ENCODE data around the gene ARF6. TPM values are rescaled to one million over a fixed set of nuclear protein-coding genes. Genes with fewer than 3 reads are reported as not detected.
A peak's percentile ranks its signal among the peaks of the same experiment; 100 is the strongest.

ARF6 gene
- total RNA-seq, 1 experiment from 2014 or later = 88.8 TPM

- ATAC-seq (no peak), DNase-seq (ENCODE audit: low read depth, low spot score) (no peak)
- CTCF ChIA-PET = interaction anchor here (0.6 to 4.6 kb wide), 11 partner anchors 11 to 449 kb away, joined by 3 to 76 read pairs (median 5); partner anchors contain the start of genes ARF6, DMAC2L, L2HGDH and NEMF
- peak overlapping the region; percentile 98 for H3K4me2 ChIP-seq (ENCODE audit: low read length)
- POLR2A ChIA-PET = interaction anchor here (0.7 to 1.9 kb wide), 7 partner anchors 8 to 253 kb away, joined by 3 to 8 read pairs (median 3); partner anchors contain the start of genes ARF6, DNAAF2 and VCPKMT
- intact Hi-C loops (cut with micrococcal nuclease) = loop anchor here (2.0 to 10.0 kb wide), 4 partner anchors 139 to 669 kb away; partner anchors contain the start of genes DMAC2L, L2HGDH, MAP4K5 and SOS2
- no peak overlapping the region for H2AFZ ChIP-seq (ENCODE audit: low read depth, low read length, poor library complexity, severe bottlenecking)
- no peaks in the 10 kb centered on the region for H3K9me2 ChIP-seq (ENCODE audit: insufficient read depth)
- H3K4me1 ChIP-seq (ENCODE audit: control insufficient read depth in 1 of 2, insufficient read depth in 2 of 2, low read length in 2 of 2) = peaks cover 15 to 53% of the 10 kb centered on the region in 2 experiments; a peak in 3 of 4 replicates
- RAD21 ChIA-PET (ENCODE audit: low non-redundant PET in 1 of 2, low total read pairs in 2 of 2, uncharacterized antibody in 2 of 2, unreplicated experiment in 2 of 2) = no interaction called here
- TF ChIP-seq CEBPB (IDR thresholded peaks at IDR 0.05; ENCODE audit: low read depth) (peak; percentile 39; the same call in 1 of the 2 replicates), POLR2AphosphoS5 (IDR thresholded peaks at IDR 0.05; ENCODE audit: low read depth, low read length) (peak; percentile 60), ZNF274 (IDR thresholded peaks at IDR 0.05; ENCODE audit: low read depth, low read length) (no peak), SIN3A (IDR thresholded peaks at IDR 0.05; ENCODE audit: low read depth) (peak; percentile 22; the same call in 1 of the 2 replicates)
- peak overlapping the region; percentile 61 for H3K27ac ChIP-seq (ENCODE audit: low read depth, low read length)
- peak overlapping the region; percentile 93 for H3K9ac ChIP-seq (ENCODE audit: low read length)
- no peaks in the 10 kb centered on the region for H3K36me3 ChIP-seq (ENCODE audit: control insufficient read depth in 1 of 2, insufficient read depth in 2 of 2, low read length in 2 of 2)
- H3K27me3 ChIP-seq (ENCODE audit: insufficient read depth, low read length) = no peaks in the 10 kb centered on the region
- H3K4me3 ChIP-seq (replicated peaks in 1 of 2; ENCODE audit: low read depth in 1 of 2, low read length in 2 of 2) = peak overlapping the region; percentile 54 to 97
- no TSS peak for BruUV-seq (replicated peaks)
- no peaks in the 10 kb centered on the region for H4K20me1 ChIP-seq (ENCODE audit: insufficient read depth)
- no peaks in the 10 kb centered on the region for H3K79me2 ChIP-seq (ENCODE audit: insufficient read depth, low read length)
- H3K9me3 ChIP-seq (ENCODE audit: control insufficient read depth in 1 of 2, insufficient read depth in 1 of 2, low read depth in 1 of 2, low read length in 2 of 2) = no peaks in the 10 kb centered on the region
These were observed 29.2 kb upstream of the ARF6 start for GRCh38 chr14:49863487-49864281.

GRCh38 chr14:49865431-49865859 lies 27.4 kb upstream of the ARF6 start:
- ATAC-seq = no peak
- Histone ChIP-seq H3K4me2 (ENCODE audit: low read length) (peak overlapping the region; percentile 20), H2AFZ (ENCODE audit: low read depth, low read length, poor library complexity, severe bottlenecking) (no peak overlapping the region), H3K9me2 (ENCODE audit: insufficient read depth) (no peaks in the 10 kb centered on the region), H3K36me3 (ENCODE audit: control insufficient read depth in 1 of 2, insufficient read depth in 2 of 2, low read length in 2 of 2) (no peaks in the 10 kb centered on the region), H3K79me2 (ENCODE audit: insufficient read depth, low read length) (no peaks in the 10 kb centered on the region), H3K4me1 (ENCODE audit: control insufficient read depth in 1 of 2, insufficient read depth in 2 of 2, low read length in 2 of 2) (peaks cover 24 to 65% of the 10 kb centered on the region in 2 experiments), H4K20me1 (ENCODE audit: insufficient read depth) (no peaks in the 10 kb centered on the region), H3K27ac (ENCODE audit: low read depth, low read length) (no peak overlapping the region), H3K4me3 (replicated peaks in 1 of 2; ENCODE audit: low read depth in 1 of 2, low read length in 2 of 2) (no peak overlapping the region), H3K9me3 (ENCODE audit: control insufficient read depth in 1 of 2, insufficient read depth in 1 of 2, low read depth in 1 of 2, low read length in 2 of 2) (no peaks in the 10 kb centered on the region), H3K9ac (ENCODE audit: low read length) (no peak overlapping the region), H3K27me3 (ENCODE audit: insufficient read depth, low read length) (no peaks in the 10 kb centered on the region)
- intact Hi-C loops (cut with micrococcal nuclease) = loop anchor here (1.0 to 10.0 kb wide), 2 partner anchors 240 to 449 kb away; partner anchors contain the start of genes DMAC2L and L2HGDH
- no peak for DNase-seq (ENCODE audit: low read depth, low spot score)
- RAD21 ChIA-PET (ENCODE audit: low non-redundant PET in 1 of 2, low total read pairs in 2 of 2, uncharacterized antibody in 2 of 2, unreplicated experiment in 2 of 2) = interaction anchor here (0.9 to 1.1 kb wide), 3 partner anchors 107 to 239 kb away, joined by 3 read pairs; no protein-coding TSS in a partner anchor
- no TSS peak for BruUV-seq (replicated peaks)
- no peak for TF ChIP-seq JUND (IDR thresholded peaks at IDR 0.05)
- peak; percentile 41; the same call in 1 of the 2 replicates for TF ChIP-seq CBX3 (IDR thresholded peaks at IDR 0.05; ENCODE audit: low read depth)
- TF ChIP-seq EZH2 (IDR thresholded peaks at IDR 0.05) = no peak
- no peak for TF ChIP-seq SIN3A (IDR thresholded peaks at IDR 0.05; ENCODE audit: low read depth)
- peak; percentile 76 for TF ChIP-seq RAD21 (IDR thresholded peaks at IDR 0.05; ENCODE audit: low read depth)
- no peak for TF ChIP-seq ZBTB33 (IDR thresholded peaks at IDR 0.05; ENCODE audit: extremely low read depth, insufficient replicate concordance, low read length)
- peak; percentile 68 to 94 (median 93); a peak in 5 of 6 replicates for TF ChIP-seq CTCF (IDR thresholded peaks at IDR 0.05 in 2 of 3, conservative IDR thresholded peaks at IDR 0.05 in 1 of 3; ENCODE audit: borderline replicate concordance in 1 of 3, insufficient read depth in 1 of 3, low read depth in 2 of 3, low read length in 2 of 3)
- no peak for TF ChIP-seq TCF7L2 (IDR thresholded peaks at IDR 0.05; ENCODE audit: borderline replicate concordance, extremely low read depth, insufficient read depth, insufficient read length)
- CTCF ChIA-PET = interaction anchor here (0.7 to 2.6 kb wide), 10 partner anchors 13 to 270 kb away, joined by 3 to 32 read pairs (median 4); partner anchors contain the start of gene NEMF
- POLR2A ChIA-PET = no interaction called here

Data from HCT116 (cell line).